Colonic mucosa (tissue), 4 donors: Measurements from ENCODE around the gene STRADB. TPM values are rescaled to one million over a fixed set of nuclear protein-coding genes. Genes with fewer than 3 reads are reported as not detected.

Source experiments
- DNase-seq: peaks from one replicate; pipeline ENCODE4 v3.0.0-alpha.2; 2020
- H3K27ac ChIP-seq: fragments of 200-600 bp; one replicate; pipeline ENCODE4 v1.8.0; 2021
- H3K27me3 ChIP-seq: fragments of 200-600 bp; one replicate; pipeline ENCODE4 v1.8.0; 2021
- H3K36me3 ChIP-seq: fragments of 200-600 bp; one replicate; pipeline ENCODE4 v1.8.0; 2021
- H3K4me1 ChIP-seq: fragments of 200-600 bp; one replicate; pipeline ENCODE4 v1.8.0; 2021; ENCODE audit warnings: mild to moderate bottlenecking
- H3K4me3 ChIP-seq: fragments of 200-600 bp; one replicate; pipeline ENCODE4 v1.8.0; 2021
- H3K9ac ChIP-seq, 2 donors: one replicate each; pipeline ENCODE4 v1.7.0; 2013; ENCODE audit warnings: control low read depth in 2 of 2, low read depth in 2 of 2, low read length in 2 of 2
- H3K9me3 ChIP-seq: fragments of 200-600 bp; one replicate; pipeline ENCODE4 v1.8.0; 2021
- CTCF ChIP-seq: fragments of 200-600 bp; IDR thresholded peaks from one replicate; pipeline ENCODE4 v1.8.0; 2022; ENCODE audit warnings: antibody characterized with exemption, mild to moderate bottlenecking
- intact Hi-C: fragments of 100-400 bp; cut with DNase I; formaldehyde crosslinking; loops from one replicate; pipeline ENCODE4 v1.14.1; 2022
- total RNA-seq, 2 donors: library from RNA; stranded (reverse); fragmentation: NEBNext Ultra II Directional in 1 of 2; extraction: Animal tissue kit (Norgen Biotek cat#: 25700) in 1 of 2; gene quantifications; one replicate each; pipeline ENCODE4 v1.2.1, GENCODE V29; 2021
- donor health status: healthy.
- donor health status: DM: no; HTN: no; CAD: no.
- donor health status: DM: no; HTN: no; CAD: no.

Gene STRADB
- total RNA-seq, 2 donors from 2014 or later, result 50.0 to 50.9 TPM

DNA sequence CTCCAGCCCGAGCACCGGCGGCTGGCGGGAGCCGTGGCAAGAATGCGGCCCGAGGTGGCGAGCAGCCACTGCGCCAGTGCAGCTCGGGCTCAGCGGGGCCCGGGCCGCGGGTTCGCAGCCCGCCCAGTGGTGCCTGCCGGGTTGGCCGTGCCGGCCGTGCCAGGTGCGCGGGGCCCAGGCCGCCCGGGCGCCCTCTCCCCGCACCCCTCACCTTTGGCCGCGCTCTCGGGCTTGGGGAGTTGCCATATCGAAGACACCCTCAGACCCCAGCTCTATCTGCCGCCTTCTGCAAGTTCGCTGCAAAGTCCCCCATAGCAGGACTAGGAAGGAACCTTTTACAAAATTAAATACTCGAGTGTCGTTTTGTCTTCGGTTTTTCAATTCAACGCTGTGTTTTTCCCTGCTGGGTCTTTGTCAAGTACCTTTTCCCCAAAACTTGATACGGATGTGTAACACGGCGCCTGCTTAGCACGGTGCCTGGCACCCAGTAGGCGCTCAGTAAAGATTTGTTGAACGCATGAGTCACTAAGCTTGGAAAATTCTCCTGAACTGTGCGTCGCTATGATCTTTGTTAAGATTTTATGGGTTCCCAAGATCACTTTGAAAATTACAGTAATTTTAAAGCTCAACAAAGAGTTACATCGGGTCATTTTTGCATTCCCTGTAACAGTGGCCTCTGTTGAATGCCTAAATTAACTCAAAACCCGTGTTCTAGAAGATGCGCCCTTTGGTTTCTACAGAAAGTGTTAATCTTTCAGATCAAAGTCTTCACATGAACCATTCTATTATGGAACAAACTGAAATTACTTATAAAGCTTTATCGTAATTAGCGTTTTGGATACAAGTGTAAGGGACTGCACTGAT is 750 bp downstream of the STRADB start:
- peak overlapping the region; percentile 75 for H3K4me3 ChIP-seq
- intact Hi-C loops, result no loop called here

GRCh38 chr2:201452922-201453643 is 1.5 kb downstream of the STRADB start:
- peaks cover 19% of the 10 kb centered on the region for H3K4me1 ChIP-seq
- H3K36me3 ChIP-seq, result no peaks in the 10 kb centered on the region
- peak overlapping the region; percentile 75 for H3K4me3 ChIP-seq
- DNase-seq, result no peak
- H3K27me3 ChIP-seq, result no peaks in the 10 kb centered on the region
- H3K27ac ChIP-seq, result no peak overlapping the region
- H3K9me3 ChIP-seq, result no peaks in the 10 kb centered on the region
- TF ChIP-seq CTCF, result no peak
- peak overlapping the region in 1 of 2 donors; percentile 85 for H3K9ac ChIP-seq
- intact Hi-C loops, result no loop called here

More for the DNA sequence above, 750 bp downstream of the STRADB start:
- no peaks in the 10 kb centered on the region for H3K27me3 ChIP-seq
- TF ChIP-seq CTCF, result no peak
- peak overlapping the region; percentile 87 for H3K27ac ChIP-seq
- peak; percentile 50 for DNase-seq
- H3K9me3 ChIP-seq, result no peaks in the 10 kb centered on the region
- peak overlapping the region; percentile 85 to 97 for H3K9ac ChIP-seq
- H3K4me1 ChIP-seq, result peaks cover 19% of the 10 kb centered on the region
- H3K36me3 ChIP-seq, result no peaks in the 10 kb centered on the region

DNA sequence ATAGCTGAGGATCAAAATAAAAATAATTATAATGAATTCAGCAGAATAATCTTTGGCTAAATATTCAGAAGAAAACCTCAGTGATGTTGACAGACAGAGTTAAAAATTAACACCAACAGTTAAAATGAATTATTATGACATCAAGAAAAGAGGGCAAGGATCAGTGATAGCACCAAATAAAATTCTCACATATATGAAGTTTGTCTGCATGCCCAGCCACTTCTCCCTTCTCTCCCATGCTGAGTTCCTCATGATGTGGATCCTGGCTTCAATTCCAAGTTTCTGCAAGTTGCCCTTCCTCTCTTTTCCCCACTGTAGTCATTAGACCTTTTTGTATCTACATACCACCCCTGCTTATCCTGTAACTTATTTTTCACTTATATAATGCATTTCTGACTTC is 6.8 kb downstream of the STRADB start:
- intact Hi-C loops, result no loop called here
- no peak for DNase-seq
- peak overlapping the region; percentile 62 for H3K27ac ChIP-seq
- peaks cover 12% of the 10 kb centered on the region for H3K36me3 ChIP-seq
- H3K4me3 ChIP-seq, result no peak overlapping the region
- no peak overlapping the region for H3K9ac ChIP-seq
- TF ChIP-seq CTCF, result no peak
- H3K9me3 ChIP-seq, result no peaks in the 10 kb centered on the region
- H3K27me3 ChIP-seq, result no peaks in the 10 kb centered on the region
- H3K4me1 ChIP-seq, result peaks cover 9% of the 10 kb centered on the region

- Histone ChIP-seq H3K36me3 (peaks cover 12% of the 10 kb centered on the region), H3K4me1 (peaks cover 21% of the 10 kb centered on the region), H3K4me3 (no peak overlapping the region), H3K9ac (no peak overlapping the region), H3K27me3 (no peaks in the 10 kb centered on the region), H3K9me3 (no peaks in the 10 kb centered on the region), H3K27ac (no peak overlapping the region)
- DNase-seq, result no peak
- intact Hi-C loops, result no loop called here
- TF ChIP-seq CTCF, result no peak
Measured at GRCh38 chr2:201460532-201460931, 9.0 kb downstream of the STRADB start.

- Histone ChIP-seq H3K4me3 (no peak overlapping the region), H3K4me1 (peaks cover 18% of the 10 kb centered on the region), H3K9ac (no peak overlapping the region), H3K27me3 (no peaks in the 10 kb centered on the region), H3K9me3 (no peaks in the 10 kb centered on the region), H3K27ac (peak overlapping the region; percentile 84), H3K36me3 (peaks cover 12% of the 10 kb centered on the region)
- TF ChIP-seq CTCF, result no peak
- DNase-seq, result no peak
- intact Hi-C loops, result no loop called here
Measured at GRCh38 chr2:201464547-201464946, 13.0 kb downstream of the STRADB start.
